ENCODE measurements around the gene ZBTB7C. TPM values are rescaled to one million over a fixed set of nuclear protein-coding genes. Genes with fewer than 3 reads are reported as not detected.

Gene ZBTB7C
- total and polyA plus RNA-seq, 2 of the 4 experiments (the other 2 are of a cell fraction): not detected

DNA sequence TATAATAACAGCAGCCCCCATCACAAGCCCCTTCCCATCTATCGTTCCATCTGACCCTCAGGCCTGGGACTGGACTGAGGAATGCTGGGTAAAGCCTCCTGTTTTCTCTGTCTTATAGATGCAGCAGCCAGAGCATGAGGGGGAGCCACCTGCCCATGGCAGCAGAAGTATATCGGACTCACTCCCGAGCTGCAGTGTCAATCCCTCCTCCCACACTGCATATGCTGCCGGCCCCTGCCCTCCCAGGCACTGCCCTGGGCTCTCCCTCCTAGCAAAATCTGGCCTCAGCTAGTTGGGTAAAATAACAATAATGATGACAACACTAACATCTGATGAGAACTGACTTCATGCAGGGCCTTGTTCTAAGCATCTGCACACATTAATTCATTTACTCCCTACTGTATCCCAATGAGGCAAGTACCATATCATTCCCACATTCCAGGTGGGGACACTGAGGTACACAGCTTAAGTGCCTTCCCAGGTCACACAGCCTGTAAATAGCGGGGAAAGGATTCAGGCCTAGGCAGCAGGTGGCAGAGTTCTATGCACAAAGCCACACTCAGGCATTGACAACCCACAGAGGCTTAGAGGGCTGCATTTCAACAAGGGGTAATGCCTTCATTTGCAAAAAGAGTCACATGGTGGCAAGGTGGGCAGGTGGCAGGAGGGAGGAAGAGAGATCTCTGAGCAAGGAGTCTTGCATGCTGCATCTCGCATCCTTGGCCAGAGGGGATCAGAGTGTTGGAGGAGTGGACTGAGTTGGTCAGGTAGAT is 190.0 kb downstream of the ZBTB7C start:
- Histone ChIP-seq H2AFZ (replicated peaks; ENCODE audit: low read length, poor library complexity) (no peak overlapping the region), H2BK120ac (ENCODE audit: low read depth, low read length) (no peak overlapping the region), H3K23ac (ENCODE audit: low read depth, low read length) (no peak overlapping the region), H3K4ac (ENCODE audit: low read depth, low read length) (no peak overlapping the region), H3K4me3 (ENCODE audit: insufficient read depth, low read depth, low read length) (no peak overlapping the region), H3K27ac (ENCODE audit: insufficient read depth, low read length) (no peak overlapping the region), H3K4me2 (ENCODE audit: low read depth, low read length) (no peak overlapping the region), H3K56ac (ENCODE audit: extremely low read depth, insufficient read depth, low read length) (no peak overlapping the region), H4K8ac (ENCODE audit: low read depth in 2 of 2, low read length in 2 of 2) (no peak overlapping the region), H4K20me1 (ENCODE audit: insufficient read depth, low read length) (no peaks in the 10 kb centered on the region), H3K9ac (ENCODE audit: low read depth, low read length) (no peak overlapping the region), H3K79me1 (ENCODE audit: low read depth in 1 of 2, low read length in 2 of 2) (no peaks in the 10 kb centered on the region), H2BK5ac (ENCODE audit: low read depth, low read length, poor library complexity, severe bottlenecking) (no peak overlapping the region), H3K9me1 (ENCODE audit: insufficient read depth, low read length) (no peaks in the 10 kb centered on the region), H3K9me3 (ENCODE audit: control insufficient read depth, insufficient read depth, low read length) (no peaks in the 10 kb centered on the region), H2BK20ac (ENCODE audit: low read depth, low read length) (no peak overlapping the region), H3K18ac (ENCODE audit: low read depth, low read length) (no peak overlapping the region), H2BK15ac (ENCODE audit: low read depth, low read length) (no peak overlapping the region), H3K27me3 (ENCODE audit: control insufficient read depth, insufficient read depth, low read length) (no peaks in the 10 kb centered on the region; the same call in 1 of the 2 replicates), H4K91ac (ENCODE audit: insufficient read depth, low read depth, low read length) (no peak overlapping the region), H2AK5ac (ENCODE audit: low read depth, low read length) (no peak overlapping the region), H2AK9ac (replicated peaks; ENCODE audit: low read depth, low read length, poor library complexity) (no peak overlapping the region), H3K36me3 (ENCODE audit: control insufficient read depth, insufficient read depth, low read length) (no peaks in the 10 kb centered on the region), H4K5ac (ENCODE audit: low read depth, low read length) (no peak overlapping the region), H3K4me1 (ENCODE audit: control insufficient read depth, insufficient read depth, low read length) (no peaks in the 10 kb centered on the region), H3K14ac (replicated peaks; ENCODE audit: low read depth, low read length) (no peak overlapping the region)
- no TSS peak for BruUV-seq (replicated peaks)
- intact Hi-C loops (cut with micrococcal nuclease) (no loop called here), dilution Hi-C loops (cut with HindIII; ENCODE audit: low sequenced_read_pairs, unreplicated experiment) (no loop called here), in situ Hi-C loops (cut with MboI; ENCODE audit: low sequenced_read_pairs) (no loop called here)
- no peak for DNase-seq
- CTCF ChIA-PET: no interaction called here
- ATAC-seq (ENCODE audit: low read depth): no peak
- POLR2A ChIA-PET (ENCODE audit: unreplicated experiment): no interaction called here
- 67% methylated on average over 1 of the region's 6 CpGs; no CpG with 5 or more reads in 1 of the 2 experiments for WGBS, 2 experiments (ENCODE audit: extremely low coverage in 2 of 2, insufficient read length in 1 of 2)
- TF ChIP-seq CEBPB (IDR thresholded peaks at IDR 0.05; ENCODE audit: low read depth, low read length): no peak
- no peak for TF ChIP-seq NFE2L2 (IDR thresholded peaks at IDR 0.05; ENCODE audit: low read depth, low read length)
- TF ChIP-seq RFX5 (IDR thresholded peaks at IDR 0.05; ENCODE audit: low read depth, low read length): no peak
- TF ChIP-seq, protein P1, sequence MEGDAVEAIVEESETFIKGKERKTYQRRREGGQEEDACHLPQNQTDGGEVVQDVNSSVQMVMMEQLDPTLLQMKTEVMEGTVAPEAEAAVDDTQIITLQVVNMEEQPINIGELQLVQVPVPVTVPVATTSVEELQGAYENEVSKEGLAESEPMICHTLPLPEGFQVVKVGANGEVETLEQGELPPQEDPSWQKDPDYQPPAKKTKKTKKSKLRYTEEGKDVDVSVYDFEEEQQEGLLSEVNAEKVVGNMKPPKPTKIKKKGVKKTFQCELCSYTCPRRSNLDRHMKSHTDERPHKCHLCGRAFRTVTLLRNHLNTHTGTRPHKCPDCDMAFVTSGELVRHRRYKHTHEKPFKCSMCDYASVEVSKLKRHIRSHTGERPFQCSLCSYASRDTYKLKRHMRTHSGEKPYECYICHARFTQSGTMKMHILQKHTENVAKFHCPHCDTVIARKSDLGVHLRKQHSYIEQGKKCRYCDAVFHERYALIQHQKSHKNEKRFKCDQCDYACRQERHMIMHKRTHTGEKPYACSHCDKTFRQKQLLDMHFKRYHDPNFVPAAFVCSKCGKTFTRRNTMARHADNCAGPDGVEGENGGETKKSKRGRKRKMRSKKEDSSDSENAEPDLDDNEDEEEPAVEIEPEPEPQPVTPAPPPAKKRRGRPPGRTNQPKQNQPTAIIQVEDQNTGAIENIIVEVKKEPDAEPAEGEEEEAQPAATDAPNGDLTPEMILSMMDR (conservative IDR thresholded peaks at IDR 0.05; ENCODE audit: low read depth, low read length): no peak
- no peak for TF ChIP-seq FOS (IDR thresholded peaks at IDR 0.05; ENCODE audit: low read depth, low read length)
- no peak for TF ChIP-seq SMC3 (IDR thresholded peaks at IDR 0.05; ENCODE audit: low read depth, low read length)
- TF ChIP-seq RAD21 (IDR thresholded peaks at IDR 0.05; ENCODE audit: low read length): no peak
